ENCODE measurements around the gene GJB5. TPM values are rescaled to one million over a fixed set of nuclear protein-coding genes. Genes with fewer than 3 reads are reported as not detected.

GJB5 gene
- total and polyA plus RNA-seq, 2 donors (not counting 1 experiment from before 2014, with no cell fraction given), result not detected

DNA sequence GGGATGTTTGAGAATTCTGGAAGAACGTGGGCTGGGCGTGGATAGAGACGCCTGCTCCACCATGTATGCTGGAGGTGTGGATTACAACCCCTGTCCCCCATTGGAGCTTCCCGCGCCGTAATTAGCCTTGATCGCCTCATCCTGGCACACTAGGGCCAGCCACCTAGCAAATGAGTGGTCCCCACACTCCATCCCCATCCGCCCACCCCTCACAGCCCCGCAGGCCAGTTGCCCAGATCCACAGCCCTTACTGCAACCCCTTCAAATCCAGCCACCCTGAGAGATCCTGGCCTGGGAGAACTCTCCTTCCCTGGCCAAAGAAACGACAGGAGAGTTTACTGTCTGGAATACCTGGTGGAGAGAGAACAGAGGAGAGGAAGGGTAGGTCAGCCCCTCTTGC, 37.6 kb downstream of the GJB5 start:
- Histone ChIP-seq H3K4me2 (replicated peaks; ENCODE audit: low read depth, low read length, poor library complexity, severe bottlenecking) (peak overlapping the region; percentile 68), H3K9me3 (ENCODE audit: control extremely low read depth in 1 of 3, control insufficient read depth in 2 of 3, insufficient read depth in 1 of 3, low read length in 2 of 3) (peaks cover 0 to 3% (median 0%) of the 10 kb centered on the region in 3 donors), H3K79me2 (ENCODE audit: control insufficient read depth, insufficient read depth, low read length) (no peaks in the 10 kb centered on the region), H4K20me1 (ENCODE audit: control insufficient read depth, insufficient read depth, low read length, poor library complexity, severe bottlenecking) (no peaks in the 10 kb centered on the region), H2AFZ (ENCODE audit: insufficient read depth, low read depth, low read length, poor library complexity, severe bottlenecking) (no peak overlapping the region), H3K9ac (ENCODE audit: low read length) (no peak overlapping the region), H3K4me3 (ENCODE audit: control extremely low read depth in 1 of 5, extremely low read depth in 1 of 5, insufficient read depth in 1 of 5, low read depth in 2 of 5, low read length in 4 of 5) (no peak overlapping the region), H3K36me3 (replicated peaks in 1 of 2; ENCODE audit: control extremely low read depth in 1 of 2, control insufficient read depth in 1 of 2, extremely low read depth in 1 of 2, insufficient read depth in 2 of 2, low read length in 1 of 2) (no peaks in the 10 kb centered on the region), H3K27me3 (replicated peaks in 1 of 4; ENCODE audit: control extremely low read depth in 1 of 4, control insufficient read depth in 3 of 4, insufficient read depth in 4 of 4, low read length in 3 of 4) (peaks cover 0 to 27% (median 14%) of the 10 kb centered on the region in 4 experiments), H3K4me1 (ENCODE audit: control insufficient read depth in 2 of 2, insufficient read depth in 2 of 2, low read length in 2 of 2) (peaks cover 8 to 15% of the 10 kb centered on the region in 2 donors), H3K27ac (ENCODE audit: low read length in 2 of 2) (no peak overlapping the region)
- peaks cover 42% of the 10 kb centered on the region for H3K27me3 Mint-ChIP-seq
- ChIA-PET POLR2A (no interaction called here), CTCF (no interaction called here)
- H3K4me1 Mint-ChIP-seq, result peaks cover 23% of the 10 kb centered on the region
- no peak for TF ChIP-seq EZH2 (IDR thresholded peaks at IDR 0.05; ENCODE audit: borderline replicate concordance, insufficient read depth, low read depth, low read length, poor library complexity, severe bottlenecking)
- TF ChIP-seq, protein P1, sequence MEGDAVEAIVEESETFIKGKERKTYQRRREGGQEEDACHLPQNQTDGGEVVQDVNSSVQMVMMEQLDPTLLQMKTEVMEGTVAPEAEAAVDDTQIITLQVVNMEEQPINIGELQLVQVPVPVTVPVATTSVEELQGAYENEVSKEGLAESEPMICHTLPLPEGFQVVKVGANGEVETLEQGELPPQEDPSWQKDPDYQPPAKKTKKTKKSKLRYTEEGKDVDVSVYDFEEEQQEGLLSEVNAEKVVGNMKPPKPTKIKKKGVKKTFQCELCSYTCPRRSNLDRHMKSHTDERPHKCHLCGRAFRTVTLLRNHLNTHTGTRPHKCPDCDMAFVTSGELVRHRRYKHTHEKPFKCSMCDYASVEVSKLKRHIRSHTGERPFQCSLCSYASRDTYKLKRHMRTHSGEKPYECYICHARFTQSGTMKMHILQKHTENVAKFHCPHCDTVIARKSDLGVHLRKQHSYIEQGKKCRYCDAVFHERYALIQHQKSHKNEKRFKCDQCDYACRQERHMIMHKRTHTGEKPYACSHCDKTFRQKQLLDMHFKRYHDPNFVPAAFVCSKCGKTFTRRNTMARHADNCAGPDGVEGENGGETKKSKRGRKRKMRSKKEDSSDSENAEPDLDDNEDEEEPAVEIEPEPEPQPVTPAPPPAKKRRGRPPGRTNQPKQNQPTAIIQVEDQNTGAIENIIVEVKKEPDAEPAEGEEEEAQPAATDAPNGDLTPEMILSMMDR (IDR thresholded peaks at IDR 0.05), result no peak
- intact Hi-C loops (cut with micrococcal nuclease), result no loop called here
- H3K4me3 Mint-ChIP-seq, result peak overlapping the region; percentile 73
- no peaks in the 10 kb centered on the region for H3K9me3 Mint-ChIP-seq (ENCODE audit: insufficient read depth)
- H3K27ac Mint-ChIP-seq, result peak overlapping the region; percentile 20
- DNase-seq, result no peak
- no peak for ATAC-seq (ENCODE audit: low read depth)
- WGBS (ENCODE audit: insufficient coverage), result 82% methylated on average over 7 of the region's 10 CpGs

GRCh38 chr1:34792868-34793727, 38.3 kb downstream of the GJB5 start, which contains the start of gene GJA4:
Gene GJA4 (plus strand): TSS chr1:34792999. CDS start chr1:34794214, 1,215 bp downstream.
- H3K27ac Mint-ChIP-seq, result peak within 1 kb of the TSS; percentile 20
- H3K4me3 Mint-ChIP-seq, result peak within 1 kb of the TSS; percentile 73
- Histone ChIP-seq H3K4me3 (ENCODE audit: control extremely low read depth in 1 of 5, extremely low read depth in 1 of 5, insufficient read depth in 1 of 5, low read depth in 2 of 5, low read length in 4 of 5) (peak within 1 kb of the TSS in 2 of 5 experiments; percentile 33 to 39), H4K20me1 (ENCODE audit: control insufficient read depth, insufficient read depth, low read length, poor library complexity, severe bottlenecking) (no peaks in the 10 kb centered on the region), H3K9me3 (ENCODE audit: control extremely low read depth in 1 of 3, control insufficient read depth in 2 of 3, insufficient read depth in 1 of 3, low read length in 2 of 3) (peaks cover 0 to 3% (median 0%) of the 10 kb centered on the region in 3 donors), H3K4me1 (ENCODE audit: control insufficient read depth in 2 of 2, insufficient read depth in 2 of 2, low read length in 2 of 2) (peaks cover 8 to 15% of the 10 kb centered on the region in 2 donors), H3K79me2 (ENCODE audit: control insufficient read depth, insufficient read depth, low read length) (no peaks in the 10 kb centered on the region), H3K9ac (ENCODE audit: low read length) (peak within 1 kb of the TSS; percentile 42), H2AFZ (ENCODE audit: insufficient read depth, low read depth, low read length, poor library complexity, severe bottlenecking) (no peak within 1 kb of the TSS), H3K36me3 (replicated peaks in 1 of 2; ENCODE audit: control extremely low read depth in 1 of 2, control insufficient read depth in 1 of 2, extremely low read depth in 1 of 2, insufficient read depth in 2 of 2, low read length in 1 of 2) (no peaks in the 10 kb centered on the region), H3K4me2 (replicated peaks; ENCODE audit: low read depth, low read length, poor library complexity, severe bottlenecking) (peak within 1 kb of the TSS; percentile 68), H3K27me3 (replicated peaks in 1 of 4; ENCODE audit: control extremely low read depth in 1 of 4, control insufficient read depth in 3 of 4, insufficient read depth in 4 of 4, low read length in 3 of 4) (peaks cover 0 to 27% (median 14%) of the 10 kb centered on the region in 4 experiments), H3K27ac (ENCODE audit: low read length in 2 of 2) (no peak within 1 kb of the TSS)
- peaks cover 42% of the 10 kb centered on the region for H3K27me3 Mint-ChIP-seq
- ChIA-PET POLR2A (no interaction called here), CTCF (no interaction called here)
- DNase-seq, result no peak
- intact Hi-C loops (cut with micrococcal nuclease), result no loop called here
- H3K9me3 Mint-ChIP-seq (ENCODE audit: insufficient read depth), result no peaks in the 10 kb centered on the region
- H3K4me1 Mint-ChIP-seq, result peaks cover 23% of the 10 kb centered on the region
- 18% methylated on average over 36 of the region's 45 CpGs for WGBS (ENCODE audit: insufficient coverage)
- ATAC-seq (ENCODE audit: low read depth), result no peak
- TF ChIP-seq EZH2 (IDR thresholded peaks at IDR 0.05; ENCODE audit: borderline replicate concordance, insufficient read depth, low read depth, low read length, poor library complexity, severe bottlenecking), result no peak
- TF ChIP-seq, protein P1 (IDR thresholded peaks at IDR 0.05), result no peak

Measured in B cell (primary cell).